HG03558 (cell line): Measurements from ENCODE around the gene THAP3.
"Not testable (repeated sequence)": the region's sequence is repeated elsewhere in the genome, so short reads cannot be mapped to it uniquely, and the experiment has no call there.

Experiments used
- ATAC-seq: cut with Tn5 transposase; IDR thresholded peaks from one replicate; pipeline ENCODE4 v1.9.1; 2021; ENCODE audit warnings: moderate number of reproducible peaks; ENCODE audit not compliant: unreplicated experiment; ENCODE audit errors: extremely low read depth

THAP3 gene

GRCh38 chr1:6632588-6633514, 8.2 kb downstream of the THAP3 start:
- no peak for ATAC-seq

- no peak for ATAC-seq
Measured at GRCh38 chr1:6634371-6635052, 9.8 kb downstream of the THAP3 start.

- no peak for ATAC-seq
Measured at GRCh38 chr1:6635161-6635909, 10.7 kb downstream of the THAP3 start.

- no peak for ATAC-seq
Measured at GRCh38 chr1:6635910-6636760, 11.5 kb downstream of the THAP3 start.

GRCh38 chr1:6636778-6637177, 12.1 kb downstream of the THAP3 start:
- ATAC-seq = not testable (repeated sequence)

- ATAC-seq = no peak
Measured at GRCh38 chr1:6637770-6638169, 13.1 kb downstream of the THAP3 start.

- no peak for ATAC-seq
Measured at GRCh38 chr1:6638226-6638625, 13.6 kb downstream of the THAP3 start.

- ATAC-seq = not testable (repeated sequence)
Measured at GRCh38 chr1:6640867-6641266, 16.2 kb downstream of the THAP3 start.

GRCh38 chr1:6645018-6645417, 20.4 kb downstream of the THAP3 start:
- ATAC-seq = no peak

- no peak for ATAC-seq
Measured at GRCh38 chr1:6646499-6647148, 22.0 kb downstream of the THAP3 start.

GRCh38 chr1:6648556-6648955, 23.9 kb downstream of the THAP3 start:
- ATAC-seq = no peak

GRCh38 chr1:6651909-6652308, 27.2 kb downstream of the THAP3 start:
- ATAC-seq = no peak

GRCh38 chr1:6652986-6653385, 28.3 kb downstream of the THAP3 start:
- ATAC-seq = no peak

GRCh38 chr1:6653436-6654290, 29.0 kb downstream of the THAP3 start:
- ATAC-seq = no peak

GRCh38 chr1:6657138-6657537, 32.5 kb downstream of the THAP3 start:
- no peak for ATAC-seq

GRCh38 chr1:6658359-6659060, 33.8 kb downstream of the THAP3 start:
- ATAC-seq = no peak

GRCh38 chr1:6660415-6661049, 35.9 kb downstream of the THAP3 start:
- ATAC-seq = no peak
